K562 (cell line): ENCODE data around the gene TMPRSS9. TPM values are rescaled to one million over a fixed set of nuclear protein-coding genes. Genes with fewer than 3 reads are reported as not detected.
A peak's percentile ranks its signal among the peaks of the same experiment; 100 is the strongest.

Experiments used
- BRD4 ChIP-seq: fragments of 200-600 bp; sonication (generic); IDR thresholded peaks from 2 replicates; pipeline ENCODE4 v1.6.1; 2017; ENCODE audit warnings: inconsistent platforms
- GTF2F1 ChIP-seq: IDR thresholded peaks from 2 replicates; pipeline ENCODE4 v1.6.1; 2011; ENCODE audit warnings: low read depth, low read length, improper control_type of control experiment
- MTA2 ChIP-seq: fragments of 450-650 bp; IDR thresholded peaks from 2 replicates; pipeline ENCODE4 v1.6.1; 2016; ENCODE audit warnings: low read depth
- NUFIP1 ChIP-seq: fragments of 450-650 bp; IDR thresholded peaks from 2 replicates; pipeline ENCODE4 v1.6.1; 2018; ENCODE audit not compliant: partially characterized antibody
- PCBP1 ChIP-seq: fragments of 200-400 bp; formaldehyde crosslinking; IDR thresholded peaks from 2 replicates; pipeline ENCODE4 v1.6.1; 2018; ENCODE audit warnings: mild to moderate bottlenecking, low read depth, low read length; ENCODE audit not compliant: poor library complexity, severe bottlenecking
- PURB ChIP-seq: sonication (generic); formaldehyde crosslinking; IDR thresholded peaks from 2 replicates; pipeline ENCODE4 v1.9.0; 2021; ENCODE audit warnings: low read depth, mild to moderate bottlenecking, missing genetic modification reagents
- RCOR1 ChIP-seq, 2 experiments: IDR thresholded peaks; 2 replicates each; pipeline ENCODE4 v1.6.1; 2012; ENCODE audit warnings: low read depth in 2 of 2, low read length in 2 of 2, borderline replicate concordance in 1 of 2, improper control_type of control experiment in 1 of 2
- SMARCB1 ChIP-seq: IDR thresholded peaks from 2 replicates; pipeline ENCODE4 v1.6.1; 2011; ENCODE audit warnings: improper control_type of control experiment, low read depth; ENCODE audit not compliant: insufficient read length
- ZNF263 ChIP-seq: sonication (generic); formaldehyde crosslinking; IDR thresholded peaks from 2 replicates; pipeline ENCODE4 v1.8.0; 2022; ENCODE audit warnings: mild to moderate bottlenecking, missing genetic modification reagents, borderline replicate concordance
- ZNF778 ChIP-seq: fragments of 450-650 bp; formaldehyde crosslinking; IDR thresholded peaks from 2 replicates; pipeline ENCODE4 v1.4.0; 2020; ENCODE audit warnings: mild to moderate bottlenecking, moderate library complexity
- ZNF830 ChIP-seq: fragments of 250-450 bp; sonication (Bioruptor Pico); IDR thresholded peaks from 2 replicates; pipeline ENCODE4 v1.5.0; 2021; ENCODE audit warnings: mild to moderate bottlenecking
- polyA plus RNA-seq, 8 experiments: library from polyadenylated mRNA; depleted of rRNA in 4 of 8; stranded (reverse) in 5 of 8; unstranded in 3 of 8; fragments of >200 nt; fragmentation: Nextera tagmentation in 2 of 8; fragmentation: Illumina TruSeq in 1 of 8; extraction: Ambion mirVana in 2 of 8; extraction: Trizol in 1 of 8; gene quantifications; 2 replicates each; pipeline versions ENCODE4 v1.2.1 to v1.2.3, GENCODE V29; 2011 to 2014; ENCODE audit warnings: inconsistent platforms in 1 of 8, missing spikeins in 1 of 8
- total RNA-seq, 7 experiments: library from RNA; depleted of rRNA in 6 of 7; stranded (reverse); fragments of >200 nt in 6 of 7; fragmentation: Illumina TruSeq in 2 of 7; extraction: Trizol in 2 of 7; gene quantifications; 2 replicates each; pipeline versions ENCODE4 v1.2.1 to v1.2.3, GENCODE V29; 2011 to 2021; ENCODE audit warnings: low replicate concordance in 1 of 7
- TF ChIP-seq, protein P1 (sequence below), 2 experiments: fragments of 450-650 bp; formaldehyde crosslinking in 1 of 2; IDR thresholded peaks; 2 replicates each; pipeline versions ENCODE4 v1.4.0 to v1.6.1; 2014 to 2020; ENCODE audit warnings: mild to moderate bottlenecking in 2 of 2, borderline replicate concordance in 1 of 2, low read depth in 1 of 2
- TF ChIP-seq, protein P2 (sequence below): fragments of 250-450 bp; sonication (Bioruptor Pico); IDR thresholded peaks from 2 replicates; pipeline ENCODE4 v1.5.0; 2021
- TF ChIP-seq, protein P3 (sequence below): conservative IDR thresholded peaks from 2 replicates; pipeline ENCODE4 v1.6.1; 2011; ENCODE audit warnings: low read depth, mild to moderate bottlenecking, low read length; ENCODE audit not compliant: control insufficient read depth
- TF ChIP-seq, protein P4 (sequence below), 2 experiments: IDR thresholded peaks; 2 replicates each; pipeline ENCODE4 v1.6.1; 2012; ENCODE audit warnings: improper control_type of control experiment in 2 of 2, low read depth in 2 of 2, low read length in 2 of 2, borderline replicate concordance in 1 of 2

TMPRSS9 gene
- total and polyA plus RNA-seq, 9 of the 15 experiments (the other 6 are each of a cell fraction or from before 2014, with no cell fraction given) = 0.01 to 0.03 TPM; not detected in 7

DNA sequence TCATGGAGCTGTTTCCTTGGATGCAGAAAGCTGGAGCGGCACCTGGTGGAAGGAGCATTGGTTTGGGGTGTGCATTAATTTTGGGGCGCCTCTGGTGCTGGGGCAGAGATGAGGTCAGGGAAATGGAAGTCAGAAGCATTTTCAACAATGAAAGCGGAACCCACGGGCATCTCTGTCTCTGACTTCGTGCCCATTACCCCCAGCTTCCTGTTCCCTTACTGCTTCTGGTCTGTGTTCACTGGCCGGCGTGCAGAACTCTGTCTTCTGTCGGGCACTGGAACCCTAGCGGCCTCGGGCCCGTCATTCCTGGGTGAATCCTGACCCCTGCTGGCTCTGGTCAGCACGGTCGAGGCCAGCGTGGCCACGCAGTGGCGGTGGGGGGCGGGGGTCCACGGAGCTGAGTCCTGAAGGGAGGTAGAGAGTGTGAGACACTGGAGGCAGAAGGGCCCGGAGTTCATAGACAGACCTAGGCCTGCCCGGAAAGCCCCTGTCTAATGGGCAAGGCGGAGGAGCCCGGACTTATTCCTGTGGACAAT is 44.2 kb upstream of the TMPRSS9 start (continued):
- TF ChIP-seq NUFIP1 = no peak
- TF ChIP-seq SMARCB1 = no peak
- TF ChIP-seq PURB (CRISPR knock-in tag) = no peak
- TF ChIP-seq, protein P1, sequence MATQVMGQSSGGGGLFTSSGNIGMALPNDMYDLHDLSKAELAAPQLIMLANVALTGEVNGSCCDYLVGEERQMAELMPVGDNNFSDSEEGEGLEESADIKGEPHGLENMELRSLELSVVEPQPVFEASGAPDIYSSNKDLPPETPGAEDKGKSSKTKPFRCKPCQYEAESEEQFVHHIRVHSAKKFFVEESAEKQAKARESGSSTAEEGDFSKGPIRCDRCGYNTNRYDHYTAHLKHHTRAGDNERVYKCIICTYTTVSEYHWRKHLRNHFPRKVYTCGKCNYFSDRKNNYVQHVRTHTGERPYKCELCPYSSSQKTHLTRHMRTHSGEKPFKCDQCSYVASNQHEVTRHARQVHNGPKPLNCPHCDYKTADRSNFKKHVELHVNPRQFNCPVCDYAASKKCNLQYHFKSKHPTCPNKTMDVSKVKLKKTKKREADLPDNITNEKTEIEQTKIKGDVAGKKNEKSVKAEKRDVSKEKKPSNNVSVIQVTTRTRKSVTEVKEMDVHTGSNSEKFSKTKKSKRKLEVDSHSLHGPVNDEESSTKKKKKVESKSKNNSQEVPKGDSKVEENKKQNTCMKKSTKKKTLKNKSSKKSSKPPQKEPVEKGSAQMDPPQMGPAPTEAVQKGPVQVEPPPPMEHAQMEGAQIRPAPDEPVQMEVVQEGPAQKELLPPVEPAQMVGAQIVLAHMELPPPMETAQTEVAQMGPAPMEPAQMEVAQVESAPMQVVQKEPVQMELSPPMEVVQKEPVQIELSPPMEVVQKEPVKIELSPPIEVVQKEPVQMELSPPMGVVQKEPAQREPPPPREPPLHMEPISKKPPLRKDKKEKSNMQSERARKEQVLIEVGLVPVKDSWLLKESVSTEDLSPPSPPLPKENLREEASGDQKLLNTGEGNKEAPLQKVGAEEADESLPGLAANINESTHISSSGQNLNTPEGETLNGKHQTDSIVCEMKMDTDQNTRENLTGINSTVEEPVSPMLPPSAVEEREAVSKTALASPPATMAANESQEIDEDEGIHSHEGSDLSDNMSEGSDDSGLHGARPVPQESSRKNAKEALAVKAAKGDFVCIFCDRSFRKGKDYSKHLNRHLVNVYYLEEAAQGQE (IDR thresholded peaks at IDR 0.05; ENCODE audit: borderline replicate concordance) = peak; percentile 84; the same call in 1 of the 2 replicates
- TF ChIP-seq, protein P1 (CRISPR knock-in tag; IDR thresholded peaks at IDR 0.05; ENCODE audit: low read depth) = no peak
- TF ChIP-seq ZNF778 (CRISPR knock-in tag) = no peak
- no peak for TF ChIP-seq GTF2F1
- TF ChIP-seq, protein P2, sequence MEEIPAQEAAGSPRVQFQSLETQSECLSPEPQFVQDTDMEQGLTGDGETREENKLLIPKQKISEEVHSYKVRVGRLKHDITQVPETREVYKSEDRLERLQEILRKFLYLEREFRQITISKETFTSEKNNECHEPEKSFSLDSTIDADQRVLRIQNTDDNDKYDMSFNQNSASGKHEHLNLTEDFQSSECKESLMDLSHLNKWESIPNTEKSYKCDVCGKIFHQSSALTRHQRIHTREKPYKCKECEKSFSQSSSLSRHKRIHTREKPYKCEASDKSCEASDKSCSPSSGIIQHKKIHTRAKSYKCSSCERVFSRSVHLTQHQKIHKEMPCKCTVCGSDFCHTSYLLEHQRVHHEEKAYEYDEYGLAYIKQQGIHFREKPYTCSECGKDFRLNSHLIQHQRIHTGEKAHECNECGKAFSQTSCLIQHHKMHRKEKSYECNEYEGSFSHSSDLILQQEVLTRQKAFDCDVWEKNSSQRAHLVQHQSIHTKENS (CRISPR knock-in tag) = no peak
- TF ChIP-seq, protein P3, sequence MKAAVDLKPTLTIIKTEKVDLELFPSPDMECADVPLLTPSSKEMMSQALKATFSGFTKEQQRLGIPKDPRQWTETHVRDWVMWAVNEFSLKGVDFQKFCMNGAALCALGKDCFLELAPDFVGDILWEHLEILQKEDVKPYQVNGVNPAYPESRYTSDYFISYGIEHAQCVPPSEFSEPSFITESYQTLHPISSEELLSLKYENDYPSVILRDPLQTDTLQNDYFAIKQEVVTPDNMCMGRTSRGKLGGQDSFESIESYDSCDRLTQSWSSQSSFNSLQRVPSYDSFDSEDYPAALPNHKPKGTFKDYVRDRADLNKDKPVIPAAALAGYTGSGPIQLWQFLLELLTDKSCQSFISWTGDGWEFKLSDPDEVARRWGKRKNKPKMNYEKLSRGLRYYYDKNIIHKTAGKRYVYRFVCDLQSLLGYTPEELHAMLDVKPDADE = no peak
- no peak for TF ChIP-seq RCOR1 (IDR thresholded peaks at IDR 0.05; ENCODE audit: borderline replicate concordance in 1 of 2, low read depth in 2 of 2, low read length in 2 of 2)
- TF ChIP-seq ZNF263 (CRISPR knock-in tag) = 0 out of 2 replicates have a peak, but pooled peaks have one; percentile 42
- TF ChIP-seq, protein P4, sequence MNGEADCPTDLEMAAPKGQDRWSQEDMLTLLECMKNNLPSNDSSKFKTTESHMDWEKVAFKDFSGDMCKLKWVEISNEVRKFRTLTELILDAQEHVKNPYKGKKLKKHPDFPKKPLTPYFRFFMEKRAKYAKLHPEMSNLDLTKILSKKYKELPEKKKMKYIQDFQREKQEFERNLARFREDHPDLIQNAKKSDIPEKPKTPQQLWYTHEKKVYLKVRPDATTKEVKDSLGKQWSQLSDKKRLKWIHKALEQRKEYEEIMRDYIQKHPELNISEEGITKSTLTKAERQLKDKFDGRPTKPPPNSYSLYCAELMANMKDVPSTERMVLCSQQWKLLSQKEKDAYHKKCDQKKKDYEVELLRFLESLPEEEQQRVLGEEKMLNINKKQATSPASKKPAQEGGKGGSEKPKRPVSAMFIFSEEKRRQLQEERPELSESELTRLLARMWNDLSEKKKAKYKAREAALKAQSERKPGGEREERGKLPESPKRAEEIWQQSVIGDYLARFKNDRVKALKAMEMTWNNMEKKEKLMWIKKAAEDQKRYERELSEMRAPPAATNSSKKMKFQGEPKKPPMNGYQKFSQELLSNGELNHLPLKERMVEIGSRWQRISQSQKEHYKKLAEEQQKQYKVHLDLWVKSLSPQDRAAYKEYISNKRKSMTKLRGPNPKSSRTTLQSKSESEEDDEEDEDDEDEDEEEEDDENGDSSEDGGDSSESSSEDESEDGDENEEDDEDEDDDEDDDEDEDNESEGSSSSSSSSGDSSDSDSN (IDR thresholded peaks at IDR 0.05; ENCODE audit: borderline replicate concordance in 1 of 2, low read depth in 2 of 2, low read length in 2 of 2) = no peak
- no peak for TF ChIP-seq ZNF830 (CRISPR knock-in tag)
- no peak for TF ChIP-seq BRD4
- no peak for TF ChIP-seq PCBP1
- TF ChIP-seq MTA2 = no peak
